DND-41 (cell line): ENCODE measurements around the gene BRINP1.

Experiments used
- CTCF ChIP-seq: IDR thresholded peaks from 2 replicates; pipeline ENCODE4 v1.5.1; 2012; ENCODE audit warnings: borderline replicate concordance, low read length, moderate library complexity, mild to moderate bottlenecking; ENCODE audit not compliant: poor library complexity, severe bottlenecking; ENCODE audit errors: extremely low read depth
- EZH2 ChIP-seq: IDR thresholded peaks from 3 replicates; pipeline ENCODE4 v1.6.1; 2012; ENCODE audit warnings: borderline replicate concordance, low read depth, mild to moderate bottlenecking, moderate library complexity, low read length, inconsistent platforms; ENCODE audit not compliant: severe bottlenecking

- TF ChIP-seq CTCF = no peak
- no peak for TF ChIP-seq EZH2
Measured at GRCh38 chr9:119157196-119157595, 212.0 kb downstream of the BRINP1 start.
